ENCODE data around the gene ARSJ.

The ARSJ gene

GRCh38 chr4:113959539-113959937, 19.9 kb downstream of the ARSJ start:
- Histone ChIP-seq H3K4me3 (ENCODE audit: insufficient read depth, low read depth, low read length) (no peak overlapping the region), H3K9me3 (ENCODE audit: control insufficient read depth, low read length) (no peaks in the 10 kb centered on the region), H3K36me3 (ENCODE audit: control insufficient read depth, insufficient read depth, low read length) (no peaks in the 10 kb centered on the region), H3K4me1 (ENCODE audit: control insufficient read depth, insufficient read depth, low read length) (no peaks in the 10 kb centered on the region), H3K27me3 (ENCODE audit: control insufficient read depth, insufficient read depth, low read length, poor library complexity, severe bottlenecking) (no peaks in the 10 kb centered on the region), H3K27ac (ENCODE audit: insufficient read depth, low read depth, low read length, poor library complexity, severe bottlenecking) (no peak overlapping the region)

GRCh38 chr4:113958766-113959538, 20.5 kb downstream of the ARSJ start:
- WGBS, 2 experiments, result 89 to 93% methylated on average over 5 to 8 of the region's 8 CpGs
- H3K9me3 ChIP-seq (ENCODE audit: control insufficient read depth, low read length), result no peaks in the 10 kb centered on the region
- no peak overlapping the region for H3K27ac ChIP-seq (ENCODE audit: insufficient read depth, low read depth, low read length, poor library complexity, severe bottlenecking)
- H3K27me3 ChIP-seq (ENCODE audit: control insufficient read depth, insufficient read depth, low read length, poor library complexity, severe bottlenecking), result no peaks in the 10 kb centered on the region
- H3K4me3 ChIP-seq (ENCODE audit: insufficient read depth, low read depth, low read length), result no peak overlapping the region
- no peaks in the 10 kb centered on the region for H3K4me1 ChIP-seq (ENCODE audit: control insufficient read depth, insufficient read depth, low read length)
- H3K36me3 ChIP-seq (ENCODE audit: control insufficient read depth, insufficient read depth, low read length), result no peaks in the 10 kb centered on the region

- no peaks in the 10 kb centered on the region for H3K4me1 ChIP-seq (ENCODE audit: control insufficient read depth, insufficient read depth, low read length)
- no peak overlapping the region for H3K27ac ChIP-seq (ENCODE audit: insufficient read depth, low read depth, low read length, poor library complexity, severe bottlenecking)
- 93 to 95% methylated on average over 3 of the region's 3 CpGs for WGBS, 2 experiments
Observed at GRCh38 chr4:113957956-113958355, 21.5 kb downstream of the ARSJ start.

GRCh38 chr4:113955948-113956347, 23.5 kb downstream of the ARSJ start:
- no peak overlapping the region for H3K27ac ChIP-seq (ENCODE audit: insufficient read depth, low read depth, low read length, poor library complexity, severe bottlenecking)
- WGBS, 2 experiments, result 89 to 100% methylated on average over 1 to 2 of the region's 3 CpGs

More at GRCh38 chr4:113957956-113958355, 21.5 kb downstream of the ARSJ start:
- Histone ChIP-seq H3K27me3 (ENCODE audit: control insufficient read depth, insufficient read depth, low read length, poor library complexity, severe bottlenecking) (no peaks in the 10 kb centered on the region), H3K4me3 (ENCODE audit: insufficient read depth, low read depth, low read length) (no peak overlapping the region), H3K9me3 (ENCODE audit: control insufficient read depth, low read length) (no peaks in the 10 kb centered on the region), H3K36me3 (ENCODE audit: control insufficient read depth, insufficient read depth, low read length) (no peaks in the 10 kb centered on the region)

GRCh38 chr4:113955411-113955810, 24.0 kb downstream of the ARSJ start:
- no peak overlapping the region for H3K27ac ChIP-seq (ENCODE audit: insufficient read depth, low read depth, low read length, poor library complexity, severe bottlenecking)
- no peaks in the 10 kb centered on the region for H3K36me3 ChIP-seq (ENCODE audit: control insufficient read depth, insufficient read depth, low read length)
- H3K9me3 ChIP-seq (ENCODE audit: control insufficient read depth, low read length), result no peaks in the 10 kb centered on the region
- WGBS, 2 experiments, result 93 to 94% methylated on average over 3 of the region's 3 CpGs
- H3K4me1 ChIP-seq (ENCODE audit: control insufficient read depth, insufficient read depth, low read length), result no peaks in the 10 kb centered on the region
- H3K4me3 ChIP-seq (ENCODE audit: insufficient read depth, low read depth, low read length), result no peak overlapping the region
- H3K27me3 ChIP-seq (ENCODE audit: control insufficient read depth, insufficient read depth, low read length, poor library complexity, severe bottlenecking), result no peaks in the 10 kb centered on the region

More at GRCh38 chr4:113955948-113956347, 23.5 kb downstream of the ARSJ start:
- Histone ChIP-seq H3K9me3 (ENCODE audit: control insufficient read depth, low read length) (no peaks in the 10 kb centered on the region), H3K4me1 (ENCODE audit: control insufficient read depth, insufficient read depth, low read length) (no peaks in the 10 kb centered on the region), H3K36me3 (ENCODE audit: control insufficient read depth, insufficient read depth, low read length) (no peaks in the 10 kb centered on the region), H3K27me3 (ENCODE audit: control insufficient read depth, insufficient read depth, low read length, poor library complexity, severe bottlenecking) (no peaks in the 10 kb centered on the region), H3K4me3 (ENCODE audit: insufficient read depth, low read depth, low read length) (no peak overlapping the region)

- Histone ChIP-seq H3K36me3 (ENCODE audit: control insufficient read depth, insufficient read depth, low read length) (no peaks in the 10 kb centered on the region), H3K4me3 (ENCODE audit: insufficient read depth, low read depth, low read length) (no peak overlapping the region), H3K4me1 (ENCODE audit: control insufficient read depth, insufficient read depth, low read length) (no peaks in the 10 kb centered on the region), H3K27ac (ENCODE audit: insufficient read depth, low read depth, low read length, poor library complexity, severe bottlenecking) (no peak overlapping the region), H3K27me3 (ENCODE audit: control insufficient read depth, insufficient read depth, low read length, poor library complexity, severe bottlenecking) (no peaks in the 10 kb centered on the region), H3K9me3 (ENCODE audit: control insufficient read depth, low read length) (no peaks in the 10 kb centered on the region)
- 80 to 89% methylated on average over 1 of the region's 1 CpG for WGBS, 2 experiments
Observed at GRCh38 chr4:113953888-113954287, 25.6 kb downstream of the ARSJ start.

GRCh38 chr4:113952452-113953029, 26.9 kb downstream of the ARSJ start:
- Histone ChIP-seq H3K4me1 (ENCODE audit: control insufficient read depth, insufficient read depth, low read length) (no peaks in the 10 kb centered on the region), H3K27me3 (ENCODE audit: control insufficient read depth, insufficient read depth, low read length, poor library complexity, severe bottlenecking) (no peaks in the 10 kb centered on the region), H3K9me3 (ENCODE audit: control insufficient read depth, low read length) (no peaks in the 10 kb centered on the region), H3K27ac (ENCODE audit: insufficient read depth, low read depth, low read length, poor library complexity, severe bottlenecking) (no peak overlapping the region), H3K36me3 (ENCODE audit: control insufficient read depth, insufficient read depth, low read length) (no peaks in the 10 kb centered on the region), H3K4me3 (ENCODE audit: insufficient read depth, low read depth, low read length) (no peak overlapping the region)
- WGBS, 2 experiments, result 53 to 56% methylated on average over 8 of the region's 9 CpGs

GRCh38 chr4:113951263-113951662, 28.2 kb downstream of the ARSJ start:
- no peak overlapping the region for H3K27ac ChIP-seq (ENCODE audit: insufficient read depth, low read depth, low read length, poor library complexity, severe bottlenecking)

GRCh38 chr4:113950207-113950606, 29.2 kb downstream of the ARSJ start:
- Histone ChIP-seq H3K4me3 (ENCODE audit: insufficient read depth, low read depth, low read length) (no peak overlapping the region), H3K27ac (ENCODE audit: insufficient read depth, low read depth, low read length, poor library complexity, severe bottlenecking) (no peak overlapping the region), H3K27me3 (ENCODE audit: control insufficient read depth, insufficient read depth, low read length, poor library complexity, severe bottlenecking) (no peaks in the 10 kb centered on the region), H3K4me1 (ENCODE audit: control insufficient read depth, insufficient read depth, low read length) (no peaks in the 10 kb centered on the region), H3K9me3 (ENCODE audit: control insufficient read depth, low read length) (no peaks in the 10 kb centered on the region), H3K36me3 (ENCODE audit: control insufficient read depth, insufficient read depth, low read length) (no peaks in the 10 kb centered on the region)

More at GRCh38 chr4:113951263-113951662, 28.2 kb downstream of the ARSJ start:
- Histone ChIP-seq H3K9me3 (ENCODE audit: control insufficient read depth, low read length) (no peaks in the 10 kb centered on the region), H3K27me3 (ENCODE audit: control insufficient read depth, insufficient read depth, low read length, poor library complexity, severe bottlenecking) (no peaks in the 10 kb centered on the region), H3K4me3 (ENCODE audit: insufficient read depth, low read depth, low read length) (no peak overlapping the region), H3K4me1 (ENCODE audit: control insufficient read depth, insufficient read depth, low read length) (no peaks in the 10 kb centered on the region), H3K36me3 (ENCODE audit: control insufficient read depth, insufficient read depth, low read length) (no peaks in the 10 kb centered on the region)
- WGBS, 2 experiments, result 89 to 93% methylated on average over 5 to 6 of the region's 6 CpGs

- no peaks in the 10 kb centered on the region for H3K4me1 ChIP-seq (ENCODE audit: control insufficient read depth, insufficient read depth, low read length)
- no peak overlapping the region for H3K27ac ChIP-seq (ENCODE audit: insufficient read depth, low read depth, low read length, poor library complexity, severe bottlenecking)
- no peak overlapping the region for H3K4me3 ChIP-seq (ENCODE audit: insufficient read depth, low read depth, low read length)
- no peaks in the 10 kb centered on the region for H3K9me3 ChIP-seq (ENCODE audit: control insufficient read depth, low read length)
- 88% methylated on average over 1 of the region's 1 CpG; no CpG with 5 or more reads in 1 of the 2 experiments for WGBS, 2 experiments
- no peaks in the 10 kb centered on the region for H3K36me3 ChIP-seq (ENCODE audit: control insufficient read depth, insufficient read depth, low read length)
- H3K27me3 ChIP-seq (ENCODE audit: control insufficient read depth, insufficient read depth, low read length, poor library complexity, severe bottlenecking), result no peaks in the 10 kb centered on the region
Observed at GRCh38 chr4:113947484-113947883, 32.0 kb downstream of the ARSJ start.
